Renal cortical epithelial cell (primary cell): Measurements from ENCODE around the gene PLEKHA6. TPM values are rescaled to one million over a fixed set of nuclear protein-coding genes. Genes with fewer than 3 reads are reported as not detected.

Experiments
- DNase-seq: peaks from one replicate; pipeline ENCODE4 v3.0.0-alpha.2; 2011; ENCODE audit warnings: low read depth
- total RNA-seq: library from RNA; depleted of rRNA; stranded (reverse); fragments of >200 nt; gene quantifications from 2 replicates; pipeline ENCODE4 v1.2.3, GENCODE V29; 2014

PLEKHA6 gene
- total RNA-seq, 1 donor from 2014 or later, result 26.8 TPM

DNA sequence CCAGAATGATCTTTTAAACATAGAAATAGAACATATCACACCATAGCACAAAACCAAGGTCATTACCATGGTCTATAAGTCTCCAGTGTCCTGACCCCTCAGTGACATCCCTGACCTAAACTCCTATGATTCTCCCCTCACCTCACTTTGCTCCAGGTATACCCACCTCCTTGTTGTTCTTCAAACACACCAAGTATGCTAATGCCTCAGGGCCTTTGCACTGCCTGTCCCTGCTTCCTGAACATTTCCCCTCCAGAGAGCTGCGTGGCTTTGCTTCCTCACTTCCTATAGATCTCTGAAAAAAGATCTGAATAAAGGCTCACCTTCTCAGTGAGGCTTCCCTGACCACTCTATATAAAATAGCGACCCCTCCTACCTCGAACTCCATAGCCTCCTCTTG, 147.0 kb downstream of the PLEKHA6 start:
- no peak for DNase-seq

DNA sequence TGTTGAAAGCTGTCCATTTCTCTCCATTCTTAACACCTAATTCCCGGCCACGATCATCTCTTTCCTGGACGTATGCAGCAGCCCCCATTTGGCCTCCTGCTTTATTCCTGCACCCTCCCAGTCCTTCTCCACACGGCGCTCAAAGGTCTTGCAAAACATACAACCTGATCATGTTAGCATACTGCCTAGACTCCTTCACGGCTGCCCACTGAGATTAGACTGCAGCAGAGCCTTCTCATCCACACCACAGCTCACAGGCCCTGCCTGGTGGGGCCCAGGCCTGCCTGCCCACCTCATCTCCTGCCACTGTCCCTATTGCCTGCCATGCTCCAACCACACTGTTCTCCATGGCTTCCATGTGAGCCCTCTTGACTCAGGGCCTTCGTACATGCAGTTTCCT, 148.7 kb downstream of the PLEKHA6 start:
- no peak for DNase-seq

DNA sequence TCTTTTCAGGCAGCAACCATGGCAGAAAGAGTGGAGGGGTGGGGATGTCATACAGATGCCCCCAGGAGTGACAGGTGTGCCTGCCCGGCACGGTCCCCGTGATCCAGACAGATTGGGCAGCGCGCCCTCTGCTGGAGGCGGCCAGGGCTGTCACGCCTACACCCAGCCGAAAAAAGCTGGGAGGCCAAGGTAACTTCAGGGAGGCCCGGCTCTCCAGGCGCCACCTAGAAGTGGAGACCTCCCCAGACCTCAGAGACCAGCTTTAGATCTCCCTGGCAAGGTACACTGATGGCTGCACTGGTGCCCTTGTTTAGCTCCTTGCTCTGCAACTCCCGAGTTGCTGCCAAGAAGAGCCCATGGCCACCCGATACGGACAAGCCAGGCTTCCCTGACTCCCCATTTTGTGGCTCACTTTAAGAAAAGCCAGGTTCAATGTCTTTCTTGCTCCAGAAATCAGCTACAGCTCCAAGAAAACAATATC, 152.6 kb downstream of the PLEKHA6 start:
- DNase-seq, result no peak

DNA sequence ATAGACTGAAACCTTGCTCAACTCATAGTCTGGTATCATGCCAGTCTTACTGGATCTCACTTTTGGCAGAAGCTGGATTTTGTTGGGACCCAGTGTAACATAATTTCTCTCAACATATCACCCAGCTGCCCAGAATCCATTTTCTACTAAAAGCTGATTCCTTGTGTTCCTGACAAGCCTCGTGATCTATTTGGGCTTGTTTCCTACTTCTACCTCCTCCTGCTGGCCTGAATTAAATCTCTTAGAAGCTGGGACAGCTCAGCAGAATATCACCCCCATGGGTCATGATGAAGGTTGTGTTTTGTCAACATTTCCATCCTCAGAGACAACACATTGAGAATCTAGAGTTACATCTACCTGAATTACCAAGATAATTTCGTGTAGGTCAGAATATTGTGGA, 153.6 kb downstream of the PLEKHA6 start:
- DNase-seq, result no peak

DNA sequence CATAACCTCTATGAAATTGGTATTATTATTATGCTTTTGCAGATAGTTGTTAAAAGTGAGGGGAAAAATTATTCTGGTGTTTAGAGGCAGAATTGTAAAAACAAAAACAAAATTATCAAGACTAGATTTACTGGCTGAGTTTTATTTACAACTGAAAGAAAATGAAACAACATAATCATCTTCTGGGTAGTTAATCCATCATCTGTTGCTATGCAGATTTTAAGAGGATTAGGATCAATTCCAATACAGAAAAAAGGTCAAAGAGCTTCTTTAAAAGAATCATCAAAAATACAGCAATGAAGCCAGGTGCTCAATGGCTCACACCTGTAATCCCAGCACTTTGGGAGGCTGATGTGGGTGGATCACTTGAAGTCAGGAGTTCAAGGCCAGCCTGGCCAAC, 154.2 kb downstream of the PLEKHA6 start:
- DNase-seq, result no peak

DNA sequence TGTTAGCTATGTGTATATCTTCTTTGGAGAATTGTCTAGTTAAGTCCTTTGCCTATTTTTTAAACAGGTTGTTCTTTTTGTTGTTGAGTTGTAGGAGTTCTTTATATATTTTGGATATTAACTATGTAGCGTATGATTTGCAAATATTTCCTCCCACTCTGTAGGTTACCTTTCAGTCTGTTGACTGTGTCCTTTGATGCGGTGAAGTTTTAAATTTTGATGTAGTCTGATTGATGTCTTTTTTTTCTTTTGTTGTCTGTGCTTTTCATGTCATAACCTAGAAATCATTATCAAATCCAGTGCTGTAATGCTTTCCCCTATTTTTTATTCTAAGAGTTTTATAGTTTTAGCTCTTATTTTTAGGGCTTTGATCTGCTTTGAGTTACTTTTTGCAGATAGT, 154.8 kb downstream of the PLEKHA6 start:
- no peak for DNase-seq

DNA sequence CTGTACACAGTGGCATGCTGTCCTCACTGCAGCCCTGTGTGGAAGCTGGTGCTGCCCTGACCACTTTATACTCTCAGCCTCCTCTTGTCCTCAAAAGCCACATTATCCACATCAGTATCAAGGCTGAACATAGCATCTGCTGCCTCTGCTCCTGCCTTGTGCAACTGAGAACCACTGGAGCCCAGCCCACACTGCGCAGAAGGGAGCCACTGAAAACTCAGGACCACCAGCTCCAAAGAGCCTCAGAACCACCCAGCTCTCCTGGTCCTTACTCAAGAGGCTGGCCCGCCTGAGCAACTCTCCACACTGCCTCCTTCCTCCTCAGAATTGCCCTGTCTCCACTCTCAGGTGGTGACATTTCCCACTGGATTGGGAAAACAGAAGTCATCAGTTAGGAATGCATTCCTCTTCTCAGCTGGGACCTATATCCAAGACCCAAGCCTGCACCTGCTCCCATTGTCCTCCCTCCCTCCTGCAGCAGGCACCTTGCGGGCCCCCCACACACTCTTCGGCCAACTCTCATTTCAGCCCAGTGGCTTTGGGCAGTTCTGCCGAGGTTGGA, 156.4 kb downstream of the PLEKHA6 start:
- peak; percentile 28 for DNase-seq

DNA sequence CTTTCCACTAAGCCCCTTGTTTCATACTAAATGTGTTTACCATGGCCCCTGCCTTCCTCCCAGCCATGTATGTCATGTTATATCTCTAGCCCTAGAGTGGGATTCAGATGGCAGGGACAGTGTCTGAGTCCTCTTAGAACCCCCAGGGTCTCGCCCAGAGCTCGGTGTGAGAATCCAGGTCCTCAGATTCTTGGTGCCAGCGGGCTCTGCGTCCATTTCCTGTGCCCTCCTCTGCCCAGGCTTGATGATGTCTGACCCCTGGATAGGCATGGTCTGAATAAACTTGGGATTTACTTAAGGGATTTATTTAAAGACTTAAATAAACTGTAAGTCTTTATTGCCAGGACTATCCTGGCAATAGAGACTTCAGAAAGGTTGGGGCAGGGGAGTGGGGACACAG, 157.2 kb downstream of the PLEKHA6 start:
- no peak for DNase-seq

DNA sequence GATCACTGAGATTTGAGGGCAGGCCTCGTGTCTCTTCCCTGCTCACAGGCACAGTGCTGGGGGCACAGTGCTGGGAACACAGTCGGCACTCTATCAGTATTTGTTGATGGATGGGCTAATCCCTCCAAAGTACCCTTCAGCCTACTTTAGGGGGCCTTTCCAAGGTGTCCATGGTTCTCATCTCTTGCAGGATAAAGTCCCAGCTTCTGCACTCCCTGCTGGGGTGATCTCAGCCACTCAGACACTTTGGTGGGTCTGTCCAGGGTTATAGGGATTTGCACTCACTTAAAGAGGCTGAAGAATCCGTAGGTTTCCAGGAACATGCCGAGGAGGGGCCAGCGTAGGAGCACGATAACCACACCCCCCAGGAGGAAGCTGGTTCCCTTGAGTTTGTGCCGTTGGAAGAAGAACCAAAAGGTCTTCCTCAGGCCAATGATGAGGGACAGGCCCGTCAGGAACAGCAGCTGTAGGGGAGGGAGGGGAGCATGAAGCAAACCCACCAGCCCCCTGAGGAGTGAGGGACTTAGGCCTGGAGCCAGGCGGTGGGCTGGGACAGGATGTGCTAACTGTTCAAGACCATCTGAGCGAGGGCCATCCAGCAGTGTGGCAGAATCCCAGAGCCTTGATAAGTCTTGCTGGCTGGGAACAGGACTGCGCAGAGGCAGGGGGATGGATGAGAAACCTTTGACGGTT, 158.2 kb downstream of the PLEKHA6 start:
- no peak for DNase-seq

DNA sequence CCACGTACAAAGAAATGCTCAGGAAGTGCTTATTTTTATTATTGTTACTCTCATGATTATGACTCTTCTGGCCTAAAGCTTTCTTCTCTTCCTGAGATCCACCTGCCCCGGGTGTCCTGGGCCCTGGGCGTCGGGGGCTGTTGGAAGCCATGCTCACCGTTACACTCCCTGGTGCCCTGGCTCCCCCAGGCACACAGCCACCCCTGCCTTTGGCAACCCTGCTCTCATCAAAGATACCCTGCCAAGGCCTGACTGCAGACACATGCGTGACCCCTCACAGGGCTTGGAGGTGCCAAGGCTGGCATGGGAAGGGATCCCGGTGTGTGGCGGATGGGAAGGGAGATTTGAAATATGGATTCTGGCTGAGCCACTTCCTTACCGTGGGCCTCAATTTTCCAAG, 160.2 kb downstream of the PLEKHA6 start:
- DNase-seq, result no peak

DNA sequence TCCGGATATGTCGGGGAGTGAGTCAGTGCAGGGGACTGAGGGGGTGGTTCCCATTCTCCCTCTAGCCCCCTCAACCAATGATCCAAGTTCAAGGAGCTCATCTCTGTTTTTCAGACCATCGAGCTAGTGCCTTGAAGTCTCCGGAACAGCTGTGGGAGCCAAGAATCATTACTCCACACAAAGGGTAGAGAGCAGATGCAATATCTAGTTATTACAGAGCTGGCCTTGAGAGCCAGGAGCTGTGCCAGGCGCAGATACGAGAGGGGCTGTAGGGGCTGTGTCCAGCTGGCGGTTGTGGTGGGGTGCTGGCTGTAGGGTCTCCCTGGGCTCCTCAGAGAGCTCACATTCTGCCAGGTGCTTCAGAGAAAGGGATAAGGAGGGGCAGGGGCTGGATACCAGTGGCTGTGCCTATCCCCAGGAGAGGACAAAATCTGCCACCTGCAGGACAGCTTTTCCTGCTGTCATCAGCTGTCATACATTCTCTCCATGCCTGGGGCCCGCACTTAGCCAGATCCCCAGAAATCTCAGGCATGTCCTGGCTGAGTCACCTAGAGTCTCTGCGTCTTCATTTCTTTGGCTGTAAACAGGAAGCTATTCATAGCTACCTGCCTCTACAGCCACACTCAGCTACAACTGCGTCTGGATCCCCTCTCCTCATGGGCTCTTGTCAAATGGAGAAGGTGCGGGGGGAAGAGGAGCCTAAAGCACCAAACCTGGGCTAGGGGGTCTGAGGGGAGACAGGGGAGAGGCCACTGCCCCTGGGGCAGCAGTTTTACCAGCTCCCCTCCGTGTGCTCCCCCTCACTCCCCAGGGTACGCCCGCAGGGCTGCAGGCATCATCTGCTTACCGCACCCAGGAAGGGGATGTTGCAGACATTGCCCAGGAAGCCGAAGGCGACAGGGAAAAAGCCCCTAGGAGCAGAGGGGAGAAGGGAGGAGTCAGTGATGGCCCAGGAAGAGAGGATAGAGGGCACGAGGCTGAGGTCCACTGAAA, 161.1 kb downstream of the PLEKHA6 start:
- DNase-seq, result peak; percentile 88

DNA sequence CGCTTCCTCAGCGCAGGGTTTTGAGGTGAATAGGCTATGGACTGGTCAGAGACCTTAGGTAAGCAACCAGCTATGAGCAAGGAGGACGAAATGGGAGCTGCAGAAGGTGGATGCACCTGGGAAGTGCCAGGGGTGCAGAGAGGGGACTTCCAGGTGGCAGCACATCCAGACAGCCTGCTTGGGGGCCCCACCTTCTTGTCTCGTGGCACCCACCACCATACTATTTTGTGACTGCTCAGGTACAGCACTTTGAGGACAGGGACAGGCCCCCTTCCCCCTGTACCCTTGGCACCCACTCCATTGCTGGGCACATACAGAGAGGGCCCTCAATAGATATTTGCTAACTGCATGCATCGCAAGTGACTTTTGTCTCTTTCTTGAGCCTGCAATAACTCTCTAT, 162.7 kb downstream of the PLEKHA6 start:
- DNase-seq, result no peak

DNA sequence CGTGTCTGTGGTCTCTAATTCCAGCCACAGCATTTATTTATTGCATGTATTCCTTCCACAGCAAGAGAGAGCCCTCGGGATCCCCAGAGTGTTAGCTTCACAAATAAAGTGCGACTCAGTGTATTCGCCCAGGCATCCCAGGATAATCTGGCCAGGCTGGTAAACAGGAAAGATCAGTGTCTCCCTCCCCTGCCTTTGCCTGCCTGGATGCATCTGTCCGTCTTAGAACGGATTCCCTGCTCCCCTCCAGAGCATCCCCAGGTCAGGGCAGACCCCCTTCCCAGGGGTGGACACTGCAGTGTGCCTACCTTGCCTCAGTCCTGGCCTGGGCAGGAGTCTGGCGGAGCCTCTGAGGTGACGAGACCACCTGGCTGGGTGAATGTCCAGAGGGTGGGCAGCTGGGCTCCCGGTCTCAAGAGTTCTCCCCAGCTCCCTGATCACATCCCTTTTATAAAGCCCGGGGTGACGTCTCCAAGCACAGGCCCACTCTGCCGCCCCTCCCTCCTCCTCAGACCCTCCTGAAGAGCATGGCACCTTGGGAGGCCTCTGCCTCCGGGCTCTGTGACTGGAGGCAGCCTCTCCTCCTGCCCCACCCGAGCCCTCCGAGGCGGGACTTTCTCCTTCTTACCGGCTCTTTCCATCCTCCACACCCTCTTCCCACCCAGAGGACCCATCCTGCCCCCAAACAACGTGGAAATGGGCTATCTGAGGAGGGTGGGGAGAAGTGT, 163.5 kb downstream of the PLEKHA6 start, which contains the start of gene KISS1:
KISS1 (minus strand) TSS at position 424 of the 728 bp plus-strand sequence. CDS start 3,615 bp downstream, outside the sequence.
- no peak for DNase-seq

DNA sequence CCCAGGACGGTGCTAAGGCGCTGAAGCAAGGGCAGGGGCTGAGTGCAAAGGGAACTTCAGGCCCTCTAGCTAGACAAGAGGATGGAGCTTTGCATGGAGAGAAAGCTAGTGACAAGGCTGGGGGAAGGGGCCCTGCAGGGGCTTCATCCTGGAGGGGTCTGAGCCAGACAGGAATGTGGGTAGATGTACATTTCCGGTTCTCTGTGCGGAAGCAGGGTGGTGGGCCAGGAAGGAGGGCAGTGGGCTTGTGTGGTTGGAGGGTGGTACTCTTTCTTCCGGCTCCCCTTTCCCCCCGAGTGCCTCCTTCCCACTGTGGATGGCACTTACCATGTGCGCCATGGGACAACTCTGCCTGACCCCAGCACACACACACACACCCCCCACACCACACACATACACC, 165.0 kb downstream of the PLEKHA6 start:
- DNase-seq, result no peak

DNA sequence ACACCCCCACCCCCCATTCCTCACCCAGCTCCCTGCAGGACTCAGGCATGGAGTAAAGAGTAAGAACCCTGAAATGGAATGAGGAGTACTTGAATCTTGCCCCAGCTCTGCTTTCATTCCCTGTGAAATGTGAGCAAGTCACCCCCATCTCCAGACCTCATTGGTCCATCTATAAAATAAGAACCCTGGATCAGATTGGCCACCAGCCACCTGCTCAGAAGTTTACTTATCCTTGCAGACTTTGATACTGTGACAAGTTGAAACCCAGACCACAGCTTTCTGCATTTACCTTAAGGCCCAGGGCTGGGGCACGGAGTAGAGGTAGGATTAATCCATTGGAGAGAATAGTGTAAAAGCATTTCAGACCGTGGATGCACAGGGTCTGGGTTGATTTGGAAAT, 165.6 kb downstream of the PLEKHA6 start:
- DNase-seq, result no peak

DNA sequence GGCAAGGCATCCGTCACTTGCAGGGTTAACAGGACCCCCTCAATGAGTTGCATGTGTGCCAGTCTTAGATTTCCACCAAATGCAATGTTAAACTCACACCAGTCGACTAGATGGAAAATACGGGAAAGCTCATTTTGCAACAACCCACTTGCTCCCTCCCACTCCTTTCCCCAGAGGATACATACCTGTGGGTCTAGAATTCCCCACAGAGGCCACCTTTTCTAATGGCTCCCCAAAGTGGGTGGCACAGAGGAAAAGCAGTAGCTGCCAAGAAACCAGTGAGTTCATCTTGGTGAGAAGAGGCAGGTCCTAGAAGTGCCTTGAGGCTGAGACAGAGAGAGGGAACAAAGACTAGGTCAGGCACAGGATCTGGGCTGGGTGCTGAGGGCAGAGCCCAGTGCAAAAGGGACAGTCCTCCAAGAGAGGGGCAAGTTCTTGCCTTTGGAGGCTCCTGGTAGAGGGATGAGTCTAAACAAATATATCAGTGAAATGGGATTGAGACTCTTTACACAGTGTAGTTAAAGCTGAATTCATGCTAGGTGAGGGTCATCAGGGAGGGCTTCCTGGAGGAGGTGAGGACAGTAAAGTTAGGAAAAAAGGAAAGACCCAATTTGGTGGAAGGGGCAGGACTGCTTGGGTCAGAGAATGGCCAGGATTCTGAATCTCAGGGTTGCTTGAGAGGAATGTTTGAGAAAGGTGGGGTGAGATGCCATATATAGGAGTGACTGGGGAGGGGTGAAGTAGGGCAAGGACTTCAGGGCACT, 167.0 kb downstream of the PLEKHA6 start:
- peak; percentile 69 for DNase-seq

DNA sequence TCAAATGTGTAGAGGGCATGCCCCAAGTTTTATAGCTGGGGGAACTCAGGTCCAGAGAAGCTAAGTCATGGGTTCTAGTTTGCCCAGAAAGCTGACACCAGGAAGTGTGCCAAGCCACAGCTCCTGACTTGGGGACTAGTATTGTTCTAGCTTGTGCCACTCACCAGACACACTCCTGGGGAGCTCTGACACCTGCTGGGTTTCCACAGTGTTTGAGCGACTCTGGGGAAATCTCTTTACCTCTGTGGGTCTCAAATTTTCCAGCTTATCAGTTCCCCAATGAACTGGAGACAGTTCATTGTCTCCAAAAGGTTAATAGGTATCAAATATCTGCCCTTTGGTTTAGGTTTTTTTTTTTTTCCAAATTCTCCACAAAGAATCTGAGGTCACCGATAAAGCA, 167.7 kb downstream of the PLEKHA6 start:
- DNase-seq, result no peak

DNA sequence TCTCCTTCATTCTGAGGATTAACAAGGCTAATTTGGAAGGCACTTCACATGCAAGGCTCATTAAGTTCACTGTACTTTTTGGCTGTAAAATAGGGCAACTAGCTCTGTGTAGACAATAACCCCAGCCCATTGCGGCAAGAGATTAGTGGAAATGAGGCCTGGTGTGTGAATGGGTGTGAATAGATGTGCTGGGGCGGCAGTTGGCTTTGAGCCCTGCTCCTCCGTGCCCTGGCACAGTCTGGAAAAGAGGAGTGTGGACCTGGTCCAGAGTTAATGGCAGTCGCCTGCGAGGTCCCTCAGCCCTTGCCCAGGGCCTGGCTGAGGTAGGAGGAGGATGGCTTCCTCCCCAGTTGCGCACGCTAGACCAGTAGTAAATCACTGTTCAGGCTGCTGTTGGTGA, 168.3 kb downstream of the PLEKHA6 start:
- no peak for DNase-seq

DNA sequence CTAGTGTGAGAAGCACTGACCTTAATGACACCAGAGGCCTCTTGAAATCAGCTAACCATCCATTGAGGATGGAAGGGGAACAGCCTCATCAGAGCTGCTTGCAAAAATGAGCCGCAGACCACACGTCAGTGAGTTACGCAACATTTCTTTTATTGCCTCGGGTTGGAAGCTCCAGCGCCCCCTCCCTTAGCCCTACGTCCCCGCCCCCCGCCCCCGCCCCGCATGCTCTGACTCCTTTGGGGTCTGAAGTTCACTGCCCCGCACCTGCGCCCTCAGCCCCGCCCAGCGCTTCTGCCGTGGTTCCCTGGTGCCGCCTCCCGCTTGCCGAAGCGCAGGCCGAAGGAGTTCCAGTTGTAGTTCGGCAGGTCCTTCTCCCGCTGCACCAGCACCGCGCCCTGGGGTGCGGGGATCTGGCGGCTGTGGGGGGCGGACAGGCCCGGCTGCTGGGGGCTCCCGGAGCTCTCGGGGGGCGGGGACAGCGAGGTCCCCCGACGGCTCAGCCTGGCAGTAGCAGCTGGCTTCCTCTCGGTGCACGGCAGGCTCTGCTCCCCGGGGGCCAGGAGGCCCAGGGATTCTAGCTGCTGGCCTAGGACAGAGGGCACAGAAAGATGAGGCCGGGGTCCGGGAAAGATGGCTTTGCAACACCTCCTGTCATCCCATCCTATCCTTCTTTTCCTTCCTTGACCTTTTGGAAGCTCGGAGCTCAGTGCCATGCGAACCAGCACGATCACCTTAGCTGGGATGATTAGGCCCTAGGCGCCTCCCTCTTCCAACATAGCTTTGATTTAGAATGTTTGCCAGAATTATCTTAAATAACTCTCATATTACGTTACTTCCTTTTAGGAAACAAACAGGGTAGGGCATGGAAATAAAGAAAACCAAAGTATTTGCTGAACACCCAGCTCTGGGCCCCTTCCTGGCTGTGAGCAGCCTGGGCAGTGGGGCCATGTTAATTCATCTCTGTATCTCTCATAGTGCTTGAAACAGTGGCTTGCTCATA, 169.2 kb downstream of the PLEKHA6 start:
- peak; percentile 87 for DNase-seq
